T-helper 22 cell (primary cell): Measurements from ENCODE around the gene SLC7A9.
"Not testable (repeated sequence)": the region's sequence is repeated elsewhere in the genome, so short reads cannot be mapped to it uniquely, and the experiment has no call there.

Experiments
- DNase-seq: peaks from one replicate; pipeline ENCODE4 v3.0.0-alpha.2; 2020; ENCODE audit warnings: low read depth

Gene SLC7A9

GRCh38 chr19:32863841-32864240, 5.7 kb downstream of the SLC7A9 start:
- DNase-seq = no peak

- no peak for DNase-seq
These were observed 6.3 kb downstream of the SLC7A9 start for GRCh38 chr19:32863301-32863700.

GRCh38 chr19:32862741-32863140, 6.8 kb downstream of the SLC7A9 start:
- DNase-seq = no peak

GRCh38 chr19:32862173-32862572, 7.4 kb downstream of the SLC7A9 start:
- no peak for DNase-seq

GRCh38 chr19:32861596-32861995, 8.0 kb downstream of the SLC7A9 start:
- no peak for DNase-seq

- DNase-seq = no peak
These were observed 10.0 kb downstream of the SLC7A9 start for GRCh38 chr19:32859591-32859990.

- no peak for DNase-seq
These were observed 11.0 kb downstream of the SLC7A9 start for GRCh38 chr19:32858559-32858958.

GRCh38 chr19:32858155-32858554, 11.4 kb downstream of the SLC7A9 start:
- DNase-seq = no peak

GRCh38 chr19:32857584-32857983, 12.0 kb downstream of the SLC7A9 start:
- DNase-seq = no peak

GRCh38 chr19:32856818-32857217, 12.7 kb downstream of the SLC7A9 start:
- not testable (repeated sequence) for DNase-seq

- DNase-seq = no peak
These were observed 17.4 kb downstream of the SLC7A9 start for GRCh38 chr19:32852216-32852615.

- not testable (repeated sequence) for DNase-seq
These were observed 21.5 kb downstream of the SLC7A9 start for GRCh38 chr19:32848035-32848434.

- no peak for DNase-seq
These were observed 25.8 kb downstream of the SLC7A9 start for GRCh38 chr19:32843716-32844245.

GRCh38 chr19:32842061-32842460, 27.5 kb downstream of the SLC7A9 start:
- DNase-seq = no peak

GRCh38 chr19:32837531-32837930, 32.0 kb downstream of the SLC7A9 start:
- DNase-seq = no peak

GRCh38 chr19:32833388-32833787, 36.2 kb downstream of the SLC7A9 start:
- not testable (repeated sequence) for DNase-seq

GRCh38 chr19:32832825-32833224, 36.7 kb downstream of the SLC7A9 start:
- DNase-seq = not testable (repeated sequence)

- DNase-seq = not testable (repeated sequence)
These were observed 37.5 kb downstream of the SLC7A9 start for GRCh38 chr19:32832094-32832493.

GRCh38 chr19:32831611-32832010, 38.0 kb downstream of the SLC7A9 start:
- DNase-seq = no peak

GRCh38 chr19:32830231-32831014, 39.1 kb downstream of the SLC7A9 start:
- no peak for DNase-seq

- DNase-seq = no peak
These were observed 40.1 kb downstream of the SLC7A9 start for GRCh38 chr19:32829345-32829896.

GRCh38 chr19:32828643-32829344, 40.8 kb downstream of the SLC7A9 start:
- no peak for DNase-seq

GRCh38 chr19:32828139-32828538, 41.4 kb downstream of the SLC7A9 start:
- DNase-seq = no peak
